Breast epithelium (tissue), 3 donors: ENCODE data around the gene PTPRG.

Source experiments
- POLR2AphosphoS5 ChIP-seq, 3 donors: sonication (generic); formaldehyde crosslinking; IDR thresholded peaks; one replicate each; pipeline ENCODE4 v1.6.1; 2017; ENCODE audit warnings: antibody characterized with exemption in 3 of 3
- TF ChIP-seq, protein P1 (sequence below), 3 donors: fragments of 450-650 bp; IDR thresholded peaks; one replicate each; pipeline ENCODE4 v1.5.1; 2016 to 2017; ENCODE audit warnings: antibody characterized with exemption in 3 of 3, mild to moderate bottlenecking in 3 of 3, moderate library complexity in 3 of 3

DNA sequence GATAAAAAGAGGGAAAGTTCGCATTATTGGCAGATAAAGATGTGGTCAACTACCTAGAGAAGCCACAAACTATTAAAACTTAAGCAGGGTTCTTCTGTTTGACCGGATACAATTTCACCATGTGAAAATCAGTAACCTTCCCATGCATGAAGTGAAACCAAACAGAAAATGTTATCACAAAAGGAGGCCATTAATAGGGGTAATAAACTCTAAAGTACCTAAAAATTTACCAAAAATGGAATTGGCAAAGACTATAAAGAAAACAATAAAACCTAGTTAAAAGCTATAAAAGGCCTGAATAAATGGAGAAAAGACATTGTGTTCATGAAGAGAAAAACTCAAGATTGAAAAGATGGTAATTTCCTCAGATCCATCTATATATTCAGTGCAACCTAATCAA lies 728.6 kb downstream of the PTPRG start:
- TF ChIP-seq, protein P1, sequence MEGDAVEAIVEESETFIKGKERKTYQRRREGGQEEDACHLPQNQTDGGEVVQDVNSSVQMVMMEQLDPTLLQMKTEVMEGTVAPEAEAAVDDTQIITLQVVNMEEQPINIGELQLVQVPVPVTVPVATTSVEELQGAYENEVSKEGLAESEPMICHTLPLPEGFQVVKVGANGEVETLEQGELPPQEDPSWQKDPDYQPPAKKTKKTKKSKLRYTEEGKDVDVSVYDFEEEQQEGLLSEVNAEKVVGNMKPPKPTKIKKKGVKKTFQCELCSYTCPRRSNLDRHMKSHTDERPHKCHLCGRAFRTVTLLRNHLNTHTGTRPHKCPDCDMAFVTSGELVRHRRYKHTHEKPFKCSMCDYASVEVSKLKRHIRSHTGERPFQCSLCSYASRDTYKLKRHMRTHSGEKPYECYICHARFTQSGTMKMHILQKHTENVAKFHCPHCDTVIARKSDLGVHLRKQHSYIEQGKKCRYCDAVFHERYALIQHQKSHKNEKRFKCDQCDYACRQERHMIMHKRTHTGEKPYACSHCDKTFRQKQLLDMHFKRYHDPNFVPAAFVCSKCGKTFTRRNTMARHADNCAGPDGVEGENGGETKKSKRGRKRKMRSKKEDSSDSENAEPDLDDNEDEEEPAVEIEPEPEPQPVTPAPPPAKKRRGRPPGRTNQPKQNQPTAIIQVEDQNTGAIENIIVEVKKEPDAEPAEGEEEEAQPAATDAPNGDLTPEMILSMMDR (IDR thresholded peaks at IDR 0.05): no peak
- TF ChIP-seq POLR2AphosphoS5 (IDR thresholded peaks at IDR 0.05): no peak
